A549 (cell line): ENCODE data around the gene REC8.

Experiments used
- CTCF ChIP-seq: fragments of >200 bp; sonication (Bioruptor Twin); formaldehyde crosslinking; IDR thresholded peaks from 3 replicates; pipeline ENCODE4 v1.5.1; 2016
- EP300 ChIP-seq, 2 experiments: fragments of >200 bp; sonication (Bioruptor Twin); formaldehyde crosslinking; IDR thresholded peaks; 2 replicates in 1 of 2; 3 replicates in 1 of 2; pipeline ENCODE4 v1.6.1; 2016 to 2017
- RAD21 ChIP-seq, 2 experiments: fragments of >200 bp in 1 of 2; sonication (Bioruptor Twin) in 1 of 2; formaldehyde crosslinking in 1 of 2; IDR thresholded peaks in 1 of 2; conservative IDR thresholded peaks in 1 of 2; 2 replicates in 1 of 2; 3 replicates in 1 of 2; pipeline ENCODE4 v1.6.1; 2012 to 2018; ENCODE audit warnings: inconsistent platforms in 1 of 2
- REST ChIP-seq: fragments of 200-600 bp; sonication (generic); IDR thresholded peaks from 2 replicates; pipeline ENCODE4 v1.6.1; 2016; ENCODE audit warnings: antibody characterized with exemption, mild to moderate bottlenecking, moderate library complexity
- RFX5 ChIP-seq: fragments of 450-650 bp; IDR thresholded peaks from 2 replicates; pipeline ENCODE4 v1.7.1; 2014; ENCODE audit warnings: antibody characterized with exemption, mild to moderate bottlenecking, moderate library complexity
- SREBF2 ChIP-seq: fragments of 450-650 bp; IDR thresholded peaks from 2 replicates; pipeline ENCODE4 v1.6.1; 2014; ENCODE audit warnings: mild to moderate bottlenecking, moderate library complexity
- ZSCAN20 ChIP-seq: fragments of 250-450 bp; sonication (Bioruptor Pico); IDR thresholded peaks from 2 replicates; pipeline ENCODE4 v1.8.0; 2022; ENCODE audit warnings: mild to moderate bottlenecking, moderate library complexity

- TF ChIP-seq ZSCAN20: no peak
- TF ChIP-seq EP300 (IDR thresholded peaks at IDR 0.05): no peak
- TF ChIP-seq SREBF2: no peak
- TF ChIP-seq REST: no peak
- TF ChIP-seq CTCF: no peak
- no peak for TF ChIP-seq RAD21 (conservative IDR thresholded peaks at IDR 0.05 in 1 of 2, IDR thresholded peaks at IDR 0.05 in 1 of 2)
- no peak for TF ChIP-seq RFX5
Observed at GRCh38 chr14:24172261-24172860, 481 bp downstream of the REC8 start.
